H1 (cell line): ENCODE measurements around the gene CORIN. TPM values are rescaled to one million over a fixed set of nuclear protein-coding genes. Genes with fewer than 3 reads are reported as not detected.

Source experiments
- ATF2 ChIP-seq: IDR thresholded peaks from 2 replicates; pipeline ENCODE4 v1.6.1; 2012; ENCODE audit warnings: low read length, inconsistent platforms
- BACH1 ChIP-seq: IDR thresholded peaks from 2 replicates; pipeline ENCODE4 v1.6.1; 2012; ENCODE audit warnings: low read length, improper control_type of control experiment
- CHD7 ChIP-seq: fragments of 300-600 bp; sonication (generic); IDR thresholded peaks from 2 replicates; pipeline ENCODE4 v1.7.1; 2012; ENCODE audit warnings: low read length, moderate library complexity, mild to moderate bottlenecking, inconsistent platforms; ENCODE audit not compliant: insufficient replicate concordance
- E2F6 ChIP-seq: IDR thresholded peaks from 2 replicates; pipeline ENCODE4 v1.6.1; 2012; ENCODE audit warnings: inconsistent platforms
- NANOG ChIP-seq: IDR thresholded peaks from 2 replicates; pipeline ENCODE4 v1.6.1; 2011; ENCODE audit warnings: low read length, low read depth, mild to moderate bottlenecking, inconsistent platforms; ENCODE audit not compliant: insufficient read depth, poor library complexity, severe bottlenecking
- RBBP5 ChIP-seq: IDR thresholded peaks from 2 replicates; pipeline ENCODE4 v1.7.1; 2012; ENCODE audit warnings: low read depth, mild to moderate bottlenecking, inconsistent platforms, low read length, moderate library complexity, borderline replicate concordance
- polyA plus RNA-seq, 7 experiments: library from polyadenylated mRNA; depleted of rRNA in 3 of 7; stranded (reverse) in 5 of 7; unstranded in 2 of 7; fragments of >200 nt in 5 of 7; fragments of 200-250 nt in 2 of 7; gene quantifications; 1 replicate in 5 of 7; 2 replicates in 1 of 7; 4 replicates in 1 of 7; pipeline versions ENCODE4 v1.2.1 to v1.2.3, GENCODE V29; 2011 to 2013; ENCODE audit warnings: missing spikeins in 2 of 7, mixed read lengths in 2 of 7
- total RNA-seq: library from RNA; stranded (reverse); fragmentation: NEBNext Ultra II Directional; extraction: Animal tissue kit (Norgen Biotek cat#: 25700); gene quantifications from 2 replicates; pipeline ENCODE4 v1.2.1, GENCODE V29; 2021

The CORIN gene
- total and polyA plus RNA-seq, 2 of the 8 experiments (the other 6 are each of a cell fraction or from before 2014, with no cell fraction given): 0.09 to 0.32 TPM

- no peak for TF ChIP-seq CHD7
- no peak for TF ChIP-seq ATF2
- TF ChIP-seq E2F6: no peak
- TF ChIP-seq RBBP5: no peak
- no peak for TF ChIP-seq NANOG
- TF ChIP-seq BACH1: no peak
Measured at GRCh38 chr4:47721892-47722575, 115.8 kb downstream of the CORIN start (continued).
